ENCODE results near the gene LDLRAD3. TPM values are rescaled to one million over a fixed set of nuclear protein-coding genes. Genes with fewer than 3 reads are reported as not detected.

Gene LDLRAD3
- total RNA-seq, 4 donors from 2014 or later: 10.2 to 41.9 (median 19.8) TPM

DNA sequence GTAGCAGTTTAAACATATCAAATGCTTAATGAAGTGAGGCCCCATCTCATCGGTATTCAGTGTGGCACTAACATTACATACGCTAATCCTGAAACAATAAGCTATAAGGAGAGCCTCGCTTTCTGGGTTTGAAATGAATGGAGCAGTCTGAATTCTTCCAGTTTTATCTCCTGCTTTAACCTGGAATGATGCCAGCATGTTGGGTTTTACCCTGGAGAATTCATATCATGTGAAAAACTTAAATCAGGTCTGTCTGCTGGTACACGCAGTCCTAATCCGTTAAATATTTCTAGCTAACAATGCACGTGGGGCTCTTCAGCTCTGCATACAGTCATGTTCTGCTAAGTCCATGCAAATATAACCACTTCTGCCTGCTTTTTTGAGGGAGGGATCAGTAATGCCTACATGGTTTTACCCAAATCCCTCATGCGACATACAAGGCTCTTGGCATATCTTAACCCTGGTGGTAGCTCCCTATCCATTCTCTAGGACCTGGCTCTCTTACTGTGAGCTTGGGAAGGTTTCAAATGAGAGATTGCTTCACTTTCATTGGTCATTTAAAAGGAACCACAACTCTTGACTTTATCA, 252.6 kb downstream of the LDLRAD3 start:
- Histone ChIP-seq H3K9me3 (no peaks in the 10 kb centered on the region), H3K36me3 (no peaks in the 10 kb centered on the region), H3K27ac (peak overlapping the region; percentile 11 to 12), H3K4me1 (no peaks in the 10 kb centered on the region), H3K27me3 (no peaks in the 10 kb centered on the region), H3K4me3 (no peak overlapping the region)
- TF ChIP-seq, protein P1, sequence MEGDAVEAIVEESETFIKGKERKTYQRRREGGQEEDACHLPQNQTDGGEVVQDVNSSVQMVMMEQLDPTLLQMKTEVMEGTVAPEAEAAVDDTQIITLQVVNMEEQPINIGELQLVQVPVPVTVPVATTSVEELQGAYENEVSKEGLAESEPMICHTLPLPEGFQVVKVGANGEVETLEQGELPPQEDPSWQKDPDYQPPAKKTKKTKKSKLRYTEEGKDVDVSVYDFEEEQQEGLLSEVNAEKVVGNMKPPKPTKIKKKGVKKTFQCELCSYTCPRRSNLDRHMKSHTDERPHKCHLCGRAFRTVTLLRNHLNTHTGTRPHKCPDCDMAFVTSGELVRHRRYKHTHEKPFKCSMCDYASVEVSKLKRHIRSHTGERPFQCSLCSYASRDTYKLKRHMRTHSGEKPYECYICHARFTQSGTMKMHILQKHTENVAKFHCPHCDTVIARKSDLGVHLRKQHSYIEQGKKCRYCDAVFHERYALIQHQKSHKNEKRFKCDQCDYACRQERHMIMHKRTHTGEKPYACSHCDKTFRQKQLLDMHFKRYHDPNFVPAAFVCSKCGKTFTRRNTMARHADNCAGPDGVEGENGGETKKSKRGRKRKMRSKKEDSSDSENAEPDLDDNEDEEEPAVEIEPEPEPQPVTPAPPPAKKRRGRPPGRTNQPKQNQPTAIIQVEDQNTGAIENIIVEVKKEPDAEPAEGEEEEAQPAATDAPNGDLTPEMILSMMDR (IDR thresholded peaks at IDR 0.05): no peak
- TF ChIP-seq POLR2A (IDR thresholded peaks at IDR 0.05): no peak
- intact Hi-C loops (cut with DNase I; ENCODE audit: low total_unique reads): no loop called here
- DNase-seq: peak in 1 of 2 donors; percentile 22

- TF ChIP-seq POLR2A (IDR thresholded peaks at IDR 0.05): no peak
- TF ChIP-seq, protein P1 (IDR thresholded peaks at IDR 0.05): no peak
- Histone ChIP-seq H3K4me3 (no peak overlapping the region), H3K36me3 (no peaks in the 10 kb centered on the region), H3K4me1 (no peaks in the 10 kb centered on the region), H3K9me3 (no peaks in the 10 kb centered on the region), H3K27me3 (no peaks in the 10 kb centered on the region), H3K27ac (no peak overlapping the region)
- intact Hi-C loops (cut with DNase I; ENCODE audit: low total_unique reads): no loop called here
- DNase-seq: no peak
Measured at GRCh38 chr11:36201411-36201810, 257.5 kb downstream of the LDLRAD3 start.

DNA sequence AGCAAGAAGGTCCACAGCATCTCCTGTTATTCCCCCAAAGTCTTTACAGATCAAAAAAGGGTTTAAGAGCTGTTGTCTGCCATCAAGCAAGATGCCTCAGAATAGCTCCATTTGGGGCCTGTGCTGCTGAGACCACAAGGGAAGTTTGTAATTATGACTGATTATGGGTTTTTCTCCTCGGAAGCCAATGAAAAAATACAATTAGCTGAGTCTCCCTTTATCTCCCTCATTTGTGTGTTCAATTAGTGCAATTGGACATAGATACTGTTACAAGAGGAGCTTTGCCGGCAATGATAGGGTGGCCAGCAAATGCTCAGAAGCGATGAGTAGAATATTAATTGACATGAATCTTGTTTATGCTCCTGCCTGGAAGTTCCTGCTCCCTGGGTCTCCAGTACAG, 261.7 kb downstream of the LDLRAD3 start:
- H3K27me3 ChIP-seq: no peaks in the 10 kb centered on the region
- DNase-seq: no peak
- no peak overlapping the region for H3K4me3 ChIP-seq
- TF ChIP-seq POLR2A (IDR thresholded peaks at IDR 0.05): no peak
- TF ChIP-seq, protein P1 (IDR thresholded peaks at IDR 0.05): no peak
- no peaks in the 10 kb centered on the region for H3K4me1 ChIP-seq
- no peaks in the 10 kb centered on the region for H3K9me3 ChIP-seq
- H3K36me3 ChIP-seq: no peaks in the 10 kb centered on the region
- intact Hi-C loops (cut with DNase I; ENCODE audit: low total_unique reads): no loop called here
- H3K27ac ChIP-seq: no peak overlapping the region

DNA sequence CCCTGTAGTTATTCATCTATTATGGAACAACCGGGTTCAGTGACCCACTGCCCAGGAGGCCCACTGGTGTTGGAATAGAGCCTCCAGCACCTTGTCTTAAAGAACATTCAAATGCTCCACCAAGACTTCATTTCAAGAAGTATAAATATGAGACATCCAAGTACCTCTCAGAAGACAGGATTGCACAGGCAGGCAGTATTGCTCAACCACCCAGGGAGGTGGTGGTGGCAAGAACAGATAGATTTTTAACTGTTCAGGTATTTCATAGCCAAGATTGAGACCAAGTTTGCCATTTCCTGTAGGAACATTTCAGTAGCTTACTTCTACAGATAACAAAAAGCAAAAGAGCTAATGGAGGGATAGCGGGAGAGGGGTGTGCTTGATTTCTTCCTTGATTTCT, 266.7 kb downstream of the LDLRAD3 start:
- no peak for DNase-seq
- intact Hi-C loops (cut with DNase I; ENCODE audit: low total_unique reads): no loop called here

GRCh38 chr11:36211761-36212430, 268.0 kb downstream of the LDLRAD3 start:
- Histone ChIP-seq H3K4me3 (no peak overlapping the region), H3K27me3 (no peaks in the 10 kb centered on the region), H3K9me3 (no peaks in the 10 kb centered on the region), H3K36me3 (no peaks in the 10 kb centered on the region), H3K27ac (no peak overlapping the region), H3K4me1 (no peaks in the 10 kb centered on the region)
- TF ChIP-seq, protein P1 (IDR thresholded peaks at IDR 0.05): no peak
- TF ChIP-seq POLR2A (IDR thresholded peaks at IDR 0.05): no peak
- DNase-seq: no peak
- intact Hi-C loops (cut with DNase I; ENCODE audit: low total_unique reads): no loop called here

More for the DNA sequence above, 266.7 kb downstream of the LDLRAD3 start:
- H3K9me3 ChIP-seq: no peaks in the 10 kb centered on the region
- no peaks in the 10 kb centered on the region for H3K4me1 ChIP-seq
- H3K27ac ChIP-seq: no peak overlapping the region
- no peak overlapping the region for H3K4me3 ChIP-seq
- TF ChIP-seq POLR2A (IDR thresholded peaks at IDR 0.05): no peak
- TF ChIP-seq, protein P1 (IDR thresholded peaks at IDR 0.05): no peak
- no peaks in the 10 kb centered on the region for H3K36me3 ChIP-seq
- no peaks in the 10 kb centered on the region for H3K27me3 ChIP-seq

All from uterus (tissue), 4 donors.